Gastroesophageal sphincter (tissue), 3 donors: ENCODE results near the gene ARSD.

Experiments used
- CTCF ChIP-seq, 4 experiments: fragments of 200-600 bp in 2 of 4; fragments of 450-650 bp in 2 of 4; sonication (generic) in 1 of 4; IDR thresholded peaks; one replicate each; pipeline ENCODE4 v1.5.1; 2017 to 2019; ENCODE audit warnings: antibody characterized with exemption in 4 of 4, mild to moderate bottlenecking in 2 of 4, moderate library complexity in 2 of 4
- POLR2A ChIP-seq, 2 donors: fragments of 450-650 bp; IDR thresholded peaks; one replicate each; pipeline ENCODE4 v1.6.1; 2017; ENCODE audit warnings: antibody characterized with exemption in 2 of 2, mild to moderate bottlenecking in 2 of 2, moderate library complexity in 1 of 2
- POLR2AphosphoS5 ChIP-seq: sonication (generic); formaldehyde crosslinking; IDR thresholded peaks from one replicate; pipeline ENCODE4 v1.6.1; 2017; ENCODE audit warnings: antibody characterized with exemption

GRCh38 chrX:2913118-2913517, 16.0 kb downstream of the ARSD start:
- TF ChIP-seq POLR2AphosphoS5: no peak
- no peak for TF ChIP-seq CTCF (IDR thresholded peaks at IDR 0.05)
- no peak for TF ChIP-seq POLR2A (IDR thresholded peaks at IDR 0.05)
